H1 (cell line): ENCODE results near the gene SH3RF2. TPM values are rescaled to one million over a fixed set of nuclear protein-coding genes. Genes with fewer than 3 reads are reported as not detected.

Source experiments
- BCL11A ChIP-seq, 2 experiments: IDR thresholded peaks; one replicate each; pipeline ENCODE4 v1.6.1; 2011; ENCODE audit warnings: low read depth in 2 of 2, low read length in 2 of 2, mild to moderate bottlenecking in 2 of 2
- CHD1 ChIP-seq: IDR thresholded peaks from 2 replicates; pipeline ENCODE4 v1.6.1; 2012; ENCODE audit warnings: low read depth, low read length, improper control_type of control experiment
- EGR1 ChIP-seq: IDR thresholded peaks from 2 replicates; pipeline ENCODE4 v1.6.1; 2011; ENCODE audit warnings: low read depth, low read length, borderline replicate concordance
- EZH2 ChIP-seq: fragments of 200-600 bp; sonication (generic); IDR thresholded peaks from 2 replicates; pipeline ENCODE4 v1.7.1; 2012; ENCODE audit warnings: low read depth, mild to moderate bottlenecking, moderate library complexity, low read length, inconsistent platforms; ENCODE audit not compliant: severe bottlenecking
- GABPA ChIP-seq: IDR thresholded peaks from 2 replicates; pipeline ENCODE4 v1.6.1; 2011; ENCODE audit warnings: mild to moderate bottlenecking, low read length, moderate library complexity, borderline replicate concordance; ENCODE audit not compliant: insufficient read depth
- JUN ChIP-seq: IDR thresholded peaks from 2 replicates; pipeline ENCODE4 v1.6.1; 2011; ENCODE audit warnings: low read depth, mild to moderate bottlenecking, improper control_type of control experiment, low read length
- MAFK ChIP-seq: IDR thresholded peaks from 2 replicates; pipeline ENCODE4 v1.6.1; 2012; ENCODE audit warnings: low read depth, mild to moderate bottlenecking, improper control_type of control experiment, low read length
- RNF2 ChIP-seq: fragments of 200-900, 300-1000 bp; sonication (generic); IDR thresholded peaks from 2 replicates; pipeline ENCODE4 v1.7.1; 2016; ENCODE audit warnings: borderline replicate concordance, low read depth, mild to moderate bottlenecking, antibody characterized with exemption, low read length; ENCODE audit not compliant: poor library complexity, severe bottlenecking; ENCODE audit errors: missing control alignments
- RXRA ChIP-seq: IDR thresholded peaks from 2 replicates; pipeline ENCODE4 v1.6.1; 2011; ENCODE audit warnings: low read depth, mild to moderate bottlenecking, low read length, moderate library complexity; ENCODE audit not compliant: insufficient read depth
- TBP ChIP-seq: IDR thresholded peaks from 2 replicates; pipeline ENCODE4 v1.6.1; 2011; ENCODE audit warnings: low read depth, low read length, improper control_type of control experiment
- polyA plus RNA-seq, 7 experiments: library from polyadenylated mRNA; depleted of rRNA in 3 of 7; stranded (reverse) in 5 of 7; unstranded in 2 of 7; fragments of >200 nt in 5 of 7; fragments of 200-250 nt in 2 of 7; gene quantifications; 1 replicate in 5 of 7; 2 replicates in 1 of 7; 4 replicates in 1 of 7; pipeline versions ENCODE4 v1.2.1 to v1.2.3, GENCODE V29; 2011 to 2013; ENCODE audit warnings: missing spikeins in 2 of 7, mixed read lengths in 2 of 7
- total RNA-seq: library from RNA; stranded (reverse); fragmentation: NEBNext Ultra II Directional; extraction: Animal tissue kit (Norgen Biotek cat#: 25700); gene quantifications from 2 replicates; pipeline ENCODE4 v1.2.1, GENCODE V29; 2021
- TF ChIP-seq, protein P1 (sequence below): fragments of 300-600 bp; sonication (generic); IDR thresholded peaks from 2 replicates; pipeline ENCODE4 v1.7.1; 2012; ENCODE audit warnings: low read length, moderate library complexity, mild to moderate bottlenecking, inconsistent platforms; ENCODE audit not compliant: insufficient replicate concordance

Gene SH3RF2
- total and polyA plus RNA-seq, 2 of the 8 experiments (the other 6 are each of a cell fraction or from before 2014, with no cell fraction given) = 0.80 to 0.95 TPM

- TF ChIP-seq, protein P1, sequence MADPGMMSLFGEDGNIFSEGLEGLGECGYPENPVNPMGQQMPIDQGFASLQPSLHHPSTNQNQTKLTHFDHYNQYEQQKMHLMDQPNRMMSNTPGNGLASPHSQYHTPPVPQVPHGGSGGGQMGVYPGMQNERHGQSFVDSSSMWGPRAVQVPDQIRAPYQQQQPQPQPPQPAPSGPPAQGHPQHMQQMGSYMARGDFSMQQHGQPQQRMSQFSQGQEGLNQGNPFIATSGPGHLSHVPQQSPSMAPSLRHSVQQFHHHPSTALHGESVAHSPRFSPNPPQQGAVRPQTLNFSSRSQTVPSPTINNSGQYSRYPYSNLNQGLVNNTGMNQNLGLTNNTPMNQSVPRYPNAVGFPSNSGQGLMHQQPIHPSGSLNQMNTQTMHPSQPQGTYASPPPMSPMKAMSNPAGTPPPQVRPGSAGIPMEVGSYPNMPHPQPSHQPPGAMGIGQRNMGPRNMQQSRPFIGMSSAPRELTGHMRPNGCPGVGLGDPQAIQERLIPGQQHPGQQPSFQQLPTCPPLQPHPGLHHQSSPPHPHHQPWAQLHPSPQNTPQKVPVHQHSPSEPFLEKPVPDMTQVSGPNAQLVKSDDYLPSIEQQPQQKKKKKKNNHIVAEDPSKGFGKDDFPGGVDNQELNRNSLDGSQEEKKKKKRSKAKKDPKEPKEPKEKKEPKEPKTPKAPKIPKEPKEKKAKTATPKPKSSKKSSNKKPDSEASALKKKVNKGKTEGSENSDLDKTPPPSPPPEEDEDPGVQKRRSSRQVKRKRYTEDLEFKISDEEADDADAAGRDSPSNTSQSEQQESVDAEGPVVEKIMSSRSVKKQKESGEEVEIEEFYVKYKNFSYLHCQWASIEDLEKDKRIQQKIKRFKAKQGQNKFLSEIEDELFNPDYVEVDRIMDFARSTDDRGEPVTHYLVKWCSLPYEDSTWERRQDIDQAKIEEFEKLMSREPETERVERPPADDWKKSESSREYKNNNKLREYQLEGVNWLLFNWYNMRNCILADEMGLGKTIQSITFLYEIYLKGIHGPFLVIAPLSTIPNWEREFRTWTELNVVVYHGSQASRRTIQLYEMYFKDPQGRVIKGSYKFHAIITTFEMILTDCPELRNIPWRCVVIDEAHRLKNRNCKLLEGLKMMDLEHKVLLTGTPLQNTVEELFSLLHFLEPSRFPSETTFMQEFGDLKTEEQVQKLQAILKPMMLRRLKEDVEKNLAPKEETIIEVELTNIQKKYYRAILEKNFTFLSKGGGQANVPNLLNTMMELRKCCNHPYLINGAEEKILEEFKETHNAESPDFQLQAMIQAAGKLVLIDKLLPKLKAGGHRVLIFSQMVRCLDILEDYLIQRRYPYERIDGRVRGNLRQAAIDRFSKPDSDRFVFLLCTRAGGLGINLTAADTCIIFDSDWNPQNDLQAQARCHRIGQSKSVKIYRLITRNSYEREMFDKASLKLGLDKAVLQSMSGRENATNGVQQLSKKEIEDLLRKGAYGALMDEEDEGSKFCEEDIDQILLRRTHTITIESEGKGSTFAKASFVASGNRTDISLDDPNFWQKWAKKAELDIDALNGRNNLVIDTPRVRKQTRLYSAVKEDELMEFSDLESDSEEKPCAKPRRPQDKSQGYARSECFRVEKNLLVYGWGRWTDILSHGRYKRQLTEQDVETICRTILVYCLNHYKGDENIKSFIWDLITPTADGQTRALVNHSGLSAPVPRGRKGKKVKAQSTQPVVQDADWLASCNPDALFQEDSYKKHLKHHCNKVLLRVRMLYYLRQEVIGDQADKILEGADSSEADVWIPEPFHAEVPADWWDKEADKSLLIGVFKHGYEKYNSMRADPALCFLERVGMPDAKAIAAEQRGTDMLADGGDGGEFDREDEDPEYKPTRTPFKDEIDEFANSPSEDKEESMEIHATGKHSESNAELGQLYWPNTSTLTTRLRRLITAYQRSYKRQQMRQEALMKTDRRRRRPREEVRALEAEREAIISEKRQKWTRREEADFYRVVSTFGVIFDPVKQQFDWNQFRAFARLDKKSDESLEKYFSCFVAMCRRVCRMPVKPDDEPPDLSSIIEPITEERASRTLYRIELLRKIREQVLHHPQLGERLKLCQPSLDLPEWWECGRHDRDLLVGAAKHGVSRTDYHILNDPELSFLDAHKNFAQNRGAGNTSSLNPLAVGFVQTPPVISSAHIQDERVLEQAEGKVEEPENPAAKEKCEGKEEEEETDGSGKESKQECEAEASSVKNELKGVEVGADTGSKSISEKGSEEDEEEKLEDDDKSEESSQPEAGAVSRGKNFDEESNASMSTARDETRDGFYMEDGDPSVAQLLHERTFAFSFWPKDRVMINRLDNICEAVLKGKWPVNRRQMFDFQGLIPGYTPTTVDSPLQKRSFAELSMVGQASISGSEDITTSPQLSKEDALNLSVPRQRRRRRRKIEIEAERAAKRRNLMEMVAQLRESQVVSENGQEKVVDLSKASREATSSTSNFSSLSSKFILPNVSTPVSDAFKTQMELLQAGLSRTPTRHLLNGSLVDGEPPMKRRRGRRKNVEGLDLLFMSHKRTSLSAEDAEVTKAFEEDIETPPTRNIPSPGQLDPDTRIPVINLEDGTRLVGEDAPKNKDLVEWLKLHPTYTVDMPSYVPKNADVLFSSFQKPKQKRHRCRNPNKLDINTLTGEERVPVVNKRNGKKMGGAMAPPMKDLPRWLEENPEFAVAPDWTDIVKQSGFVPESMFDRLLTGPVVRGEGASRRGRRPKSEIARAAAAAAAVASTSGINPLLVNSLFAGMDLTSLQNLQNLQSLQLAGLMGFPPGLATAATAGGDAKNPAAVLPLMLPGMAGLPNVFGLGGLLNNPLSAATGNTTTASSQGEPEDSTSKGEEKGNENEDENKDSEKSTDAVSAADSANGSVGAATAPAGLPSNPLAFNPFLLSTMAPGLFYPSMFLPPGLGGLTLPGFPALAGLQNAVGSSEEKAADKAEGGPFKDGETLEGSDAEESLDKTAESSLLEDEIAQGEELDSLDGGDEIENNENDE = no peak
- TF ChIP-seq RXRA (no peak), GABPA (no peak), RNF2 (no peak), MAFK (no peak), TBP (no peak), BCL11A (IDR thresholded peaks at IDR 0.05; ENCODE audit: low read depth in 2 of 2, low read length in 2 of 2) (no peak), JUN (no peak), EGR1 (no peak), CHD1 (no peak), EZH2 (no peak)
These were observed 5.8 kb downstream of the SH3RF2 start (continued) for GRCh38 chr5:145942201-145942600.
